Measurements from ENCODE around the gene TTC23L. TPM values are rescaled to one million over a fixed set of nuclear protein-coding genes. Genes with fewer than 3 reads are reported as not detected.

The TTC23L gene
- total RNA-seq, 4 donors from 2014 or later, result 0.13 to 0.73 TPM; not detected in 2

DNA sequence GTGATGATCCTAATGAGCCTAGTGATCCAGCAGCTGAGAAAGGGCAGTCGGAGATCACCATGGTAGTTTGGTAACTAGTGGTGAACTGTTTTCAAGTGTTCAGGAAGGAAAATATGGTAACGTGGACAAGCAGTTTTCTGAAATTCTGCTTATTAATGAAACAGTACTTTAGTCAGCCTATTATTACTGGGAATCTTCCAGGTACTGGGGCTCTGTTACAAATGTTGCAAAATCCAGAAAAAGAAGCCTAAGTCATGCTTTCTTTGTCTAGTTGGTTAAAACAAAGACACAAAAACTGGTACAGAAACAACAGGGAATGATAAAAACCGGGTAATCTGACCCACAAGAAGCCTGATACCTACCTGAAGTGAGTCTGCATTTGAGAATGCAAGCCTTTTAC is 18.2 kb downstream of the TTC23L start:
- H3K4me3 ChIP-seq, result no peak overlapping the region
- H3K27ac ChIP-seq, result no peak overlapping the region
- H3K4me1 ChIP-seq, result no peaks in the 10 kb centered on the region
- H3K36me3 ChIP-seq, result no peaks in the 10 kb centered on the region
- H3K9me3 ChIP-seq, result no peaks in the 10 kb centered on the region
- ATAC-seq, result no peak
- TF ChIP-seq POLR2AphosphoS5 (IDR thresholded peaks at IDR 0.05), result no peak
- TF ChIP-seq EP300 (IDR thresholded peaks at IDR 0.05), result no peak
- TF ChIP-seq, protein P1, sequence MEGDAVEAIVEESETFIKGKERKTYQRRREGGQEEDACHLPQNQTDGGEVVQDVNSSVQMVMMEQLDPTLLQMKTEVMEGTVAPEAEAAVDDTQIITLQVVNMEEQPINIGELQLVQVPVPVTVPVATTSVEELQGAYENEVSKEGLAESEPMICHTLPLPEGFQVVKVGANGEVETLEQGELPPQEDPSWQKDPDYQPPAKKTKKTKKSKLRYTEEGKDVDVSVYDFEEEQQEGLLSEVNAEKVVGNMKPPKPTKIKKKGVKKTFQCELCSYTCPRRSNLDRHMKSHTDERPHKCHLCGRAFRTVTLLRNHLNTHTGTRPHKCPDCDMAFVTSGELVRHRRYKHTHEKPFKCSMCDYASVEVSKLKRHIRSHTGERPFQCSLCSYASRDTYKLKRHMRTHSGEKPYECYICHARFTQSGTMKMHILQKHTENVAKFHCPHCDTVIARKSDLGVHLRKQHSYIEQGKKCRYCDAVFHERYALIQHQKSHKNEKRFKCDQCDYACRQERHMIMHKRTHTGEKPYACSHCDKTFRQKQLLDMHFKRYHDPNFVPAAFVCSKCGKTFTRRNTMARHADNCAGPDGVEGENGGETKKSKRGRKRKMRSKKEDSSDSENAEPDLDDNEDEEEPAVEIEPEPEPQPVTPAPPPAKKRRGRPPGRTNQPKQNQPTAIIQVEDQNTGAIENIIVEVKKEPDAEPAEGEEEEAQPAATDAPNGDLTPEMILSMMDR (IDR thresholded peaks at IDR 0.05), result no peak
- no peak for TF ChIP-seq POLR2A (IDR thresholded peaks at IDR 0.05)
- 75 to 79% methylated on average over 2 to 3 of the region's 3 CpGs for whole genome bisulfite sequencing, 2 donors (ENCODE audit: low coverage in 1 of 2)
- H3K27me3 ChIP-seq, result no peaks in the 10 kb centered on the region

DNA sequence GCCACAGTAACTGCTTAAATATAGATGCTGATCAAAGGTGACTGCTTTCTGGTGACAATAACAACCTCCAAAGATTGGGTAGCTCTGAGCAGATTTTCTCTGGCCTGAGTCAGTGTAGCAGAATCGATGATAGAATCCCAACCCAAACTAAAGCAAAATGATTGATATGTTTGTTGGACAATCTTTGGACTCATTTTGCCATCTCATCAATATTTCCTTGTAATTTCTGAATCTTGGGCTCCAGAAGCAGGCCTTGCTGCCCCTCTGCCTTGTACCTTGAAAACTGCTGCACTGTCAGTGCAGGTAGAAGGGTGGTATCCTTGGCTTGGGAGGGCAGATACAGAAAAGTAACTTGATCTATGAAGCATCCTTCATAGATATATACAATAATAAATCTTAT is 18.9 kb downstream of the TTC23L start:
- Histone ChIP-seq H3K4me1 (no peaks in the 10 kb centered on the region), H3K27ac (no peak overlapping the region), H3K27me3 (no peaks in the 10 kb centered on the region), H3K4me3 (no peak overlapping the region), H3K9me3 (no peaks in the 10 kb centered on the region), H3K36me3 (no peaks in the 10 kb centered on the region)
- WGBS, 2 donors (ENCODE audit: low coverage in 1 of 2), result 100% methylated on average over 1 of the region's 1 CpG
- TF ChIP-seq, protein P1 (IDR thresholded peaks at IDR 0.05), result no peak
- TF ChIP-seq EP300 (IDR thresholded peaks at IDR 0.05) (no peak), POLR2A (IDR thresholded peaks at IDR 0.05) (no peak), POLR2AphosphoS5 (IDR thresholded peaks at IDR 0.05) (no peak)
- no peak for ATAC-seq

DNA sequence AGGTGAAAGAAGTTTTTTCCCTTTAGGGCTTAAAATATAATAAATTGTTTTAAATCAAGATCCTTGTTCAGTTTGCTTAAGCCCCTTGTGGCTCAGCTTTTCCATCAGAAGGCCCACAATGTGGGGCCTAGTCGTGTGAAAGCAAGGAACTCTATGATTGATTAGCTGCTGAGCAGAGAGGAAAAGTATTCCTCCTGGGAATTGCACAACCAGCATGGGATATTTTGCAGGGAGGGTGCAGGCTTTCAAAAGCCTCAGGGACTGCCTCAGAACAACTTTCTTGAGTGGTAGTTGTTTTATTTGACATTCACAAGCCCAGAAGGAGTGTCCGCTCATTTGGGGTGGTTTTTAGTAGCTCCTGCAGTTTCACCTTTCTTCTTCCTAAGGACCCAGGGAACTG is 19.8 kb downstream of the TTC23L start:
- H3K27me3 ChIP-seq, result no peaks in the 10 kb centered on the region
- no peaks in the 10 kb centered on the region for H3K4me1 ChIP-seq
- ATAC-seq, result no peak
- H3K4me3 ChIP-seq, result no peak overlapping the region
- TF ChIP-seq EP300 (IDR thresholded peaks at IDR 0.05) (no peak), POLR2AphosphoS5 (IDR thresholded peaks at IDR 0.05) (no peak), POLR2A (IDR thresholded peaks at IDR 0.05) (no peak)
- TF ChIP-seq, protein P1 (IDR thresholded peaks at IDR 0.05), result no peak
- H3K9me3 ChIP-seq, result no peaks in the 10 kb centered on the region
- no peak overlapping the region for H3K27ac ChIP-seq
- WGBS, 2 donors (ENCODE audit: low coverage in 1 of 2), result 37 to 38% methylated on average over 1 to 2 of the region's 2 CpGs
- H3K36me3 ChIP-seq, result no peaks in the 10 kb centered on the region

DNA sequence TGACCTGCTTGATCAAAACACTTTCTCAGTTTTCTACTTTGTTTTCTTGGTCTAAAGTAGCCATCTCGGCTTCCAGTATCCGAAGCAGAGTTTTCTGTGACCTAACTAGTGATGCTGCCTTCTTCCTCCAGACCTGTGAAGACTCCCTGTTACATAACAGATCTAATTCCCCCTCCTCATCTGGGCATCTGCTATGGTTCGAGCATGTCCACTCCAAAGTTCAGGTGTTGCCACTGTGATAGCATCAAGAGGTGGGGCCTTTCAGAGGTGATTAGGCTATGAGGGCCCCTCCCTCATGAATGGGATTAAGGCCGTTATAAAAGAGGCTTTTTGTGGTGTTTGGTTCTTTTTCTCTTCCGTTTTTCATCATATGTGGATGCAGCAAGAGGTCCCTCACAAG is 20.3 kb downstream of the TTC23L start:
- H3K36me3 ChIP-seq, result no peaks in the 10 kb centered on the region
- ATAC-seq, result no peak
- WGBS, 2 donors (ENCODE audit: low coverage in 1 of 2), result 77 to 80% methylated on average over 3 to 4 of the region's 5 CpGs
- no peaks in the 10 kb centered on the region for H3K4me1 ChIP-seq
- H3K27ac ChIP-seq, result no peak overlapping the region
- H3K9me3 ChIP-seq, result no peaks in the 10 kb centered on the region
- no peaks in the 10 kb centered on the region for H3K27me3 ChIP-seq
- no peak for TF ChIP-seq POLR2A (IDR thresholded peaks at IDR 0.05)
- no peak for TF ChIP-seq EP300 (IDR thresholded peaks at IDR 0.05)
- no peak for TF ChIP-seq POLR2AphosphoS5 (IDR thresholded peaks at IDR 0.05)
- TF ChIP-seq, protein P1 (IDR thresholded peaks at IDR 0.05), result no peak
- H3K4me3 ChIP-seq, result no peak overlapping the region

- ATAC-seq, result no peak
- WGBS, 2 donors (ENCODE audit: low coverage in 1 of 2), result 57 to 63% methylated on average over 3 of the region's 3 CpGs
- TF ChIP-seq, protein P1 (IDR thresholded peaks at IDR 0.05), result no peak
- TF ChIP-seq POLR2A (IDR thresholded peaks at IDR 0.05), result no peak
- TF ChIP-seq EP300 (IDR thresholded peaks at IDR 0.05), result no peak
- no peak for TF ChIP-seq POLR2AphosphoS5 (IDR thresholded peaks at IDR 0.05)
- H3K4me1 ChIP-seq, result no peaks in the 10 kb centered on the region
- H3K4me3 ChIP-seq, result no peak overlapping the region
- no peaks in the 10 kb centered on the region for H3K36me3 ChIP-seq
- H3K9me3 ChIP-seq, result no peaks in the 10 kb centered on the region
- H3K27ac ChIP-seq, result no peak overlapping the region
- no peaks in the 10 kb centered on the region for H3K27me3 ChIP-seq
These were observed 25.0 kb downstream of the TTC23L start for GRCh38 chr5:34863946-34864345.

Data from gastroesophageal sphincter (tissue), 4 donors.